Left lung (tissue), 10 donors: ENCODE measurements around the gene PTPRS. TPM values are rescaled to one million over a fixed set of nuclear protein-coding genes. Genes with fewer than 3 reads are reported as not detected.

Experiments used
- ATAC-seq: fragments of 200-7000 bp; cut with Tn5 transposase; one replicate; pipeline ENCODE4 v1.9.1; 2020; ENCODE audit warnings: moderate library complexity
- DNase-seq, 4 donors: peaks; one replicate each; pipeline ENCODE4 v3.0.0-alpha.2; 2013 to 2020
- H3K27ac ChIP-seq, 2 donors: fragments of 200-600 bp; sonication (generic) in 1 of 2; one replicate each; pipeline versions ENCODE4 v1.5.0 to v1.8.0; 2020 to 2021
- H3K27me3 ChIP-seq, 2 donors: fragments of 200-600 bp; sonication (generic) in 1 of 2; one replicate each; pipeline versions ENCODE4 v1.5.0 to v1.8.0; 2020 to 2021
- H3K36me3 ChIP-seq, 2 donors: fragments of 200-600 bp; sonication (generic) in 1 of 2; one replicate each; pipeline versions ENCODE4 v1.5.0 to v1.8.0; 2020 to 2021
- H3K4me1 ChIP-seq, 2 donors: fragments of 200-600 bp; one replicate each; pipeline ENCODE4 v1.8.0; 2021
- H3K4me3 ChIP-seq, 2 donors: fragments of 200-600 bp; sonication (generic) in 1 of 2; one replicate each; pipeline versions ENCODE4 v1.5.0 to v1.8.0; 2020 to 2021; ENCODE audit warnings: mild to moderate bottlenecking in 1 of 2
- H3K9me3 ChIP-seq, 2 donors: fragments of 200-600 bp; sonication (generic) in 1 of 2; one replicate each; pipeline versions ENCODE4 v1.5.0 to v1.8.0; 2020 to 2021
- intact Hi-C, 2 donors: fragments of 100-400 bp; cut with DNase I; formaldehyde crosslinking; loops; one replicate each; pipeline versions ENCODE4 v1.11.2 to v1.14.2; 2022
- polyA plus RNA-seq, 6 donors: library from polyadenylated mRNA; unstranded; fragments of 120-200 nt; gene quantifications; one replicate each; pipeline ENCODE4 v1.2.1, GENCODE V29; 2013; ENCODE audit not compliant: insufficient read length in 6 of 6
- total RNA-seq, 2 donors: library from RNA; stranded (reverse); fragmentation: NEBNext Ultra II Directional; extraction: Animal tissue kit (Norgen Biotek cat#: 25700); gene quantifications; one replicate each; pipeline ENCODE4 v1.2.1, GENCODE V29; 2021
- TF ChIP-seq, protein P1 (sequence below), 2 donors: fragments of 200-600 bp; sonication (generic) in 1 of 2; IDR thresholded peaks; one replicate each; pipeline versions ENCODE4 v1.5.0 to v1.8.0; 2021; ENCODE audit warnings: antibody characterized with exemption in 2 of 2
- donor health status: DM: no; HTN: yes; CAD: no.
- donor health status: DM: no; HTN: no; CAD: no.

Gene PTPRS
- total and polyA plus RNA-seq, 8 donors = 61.7 to 97.9 (median 75.3) TPM

DNA sequence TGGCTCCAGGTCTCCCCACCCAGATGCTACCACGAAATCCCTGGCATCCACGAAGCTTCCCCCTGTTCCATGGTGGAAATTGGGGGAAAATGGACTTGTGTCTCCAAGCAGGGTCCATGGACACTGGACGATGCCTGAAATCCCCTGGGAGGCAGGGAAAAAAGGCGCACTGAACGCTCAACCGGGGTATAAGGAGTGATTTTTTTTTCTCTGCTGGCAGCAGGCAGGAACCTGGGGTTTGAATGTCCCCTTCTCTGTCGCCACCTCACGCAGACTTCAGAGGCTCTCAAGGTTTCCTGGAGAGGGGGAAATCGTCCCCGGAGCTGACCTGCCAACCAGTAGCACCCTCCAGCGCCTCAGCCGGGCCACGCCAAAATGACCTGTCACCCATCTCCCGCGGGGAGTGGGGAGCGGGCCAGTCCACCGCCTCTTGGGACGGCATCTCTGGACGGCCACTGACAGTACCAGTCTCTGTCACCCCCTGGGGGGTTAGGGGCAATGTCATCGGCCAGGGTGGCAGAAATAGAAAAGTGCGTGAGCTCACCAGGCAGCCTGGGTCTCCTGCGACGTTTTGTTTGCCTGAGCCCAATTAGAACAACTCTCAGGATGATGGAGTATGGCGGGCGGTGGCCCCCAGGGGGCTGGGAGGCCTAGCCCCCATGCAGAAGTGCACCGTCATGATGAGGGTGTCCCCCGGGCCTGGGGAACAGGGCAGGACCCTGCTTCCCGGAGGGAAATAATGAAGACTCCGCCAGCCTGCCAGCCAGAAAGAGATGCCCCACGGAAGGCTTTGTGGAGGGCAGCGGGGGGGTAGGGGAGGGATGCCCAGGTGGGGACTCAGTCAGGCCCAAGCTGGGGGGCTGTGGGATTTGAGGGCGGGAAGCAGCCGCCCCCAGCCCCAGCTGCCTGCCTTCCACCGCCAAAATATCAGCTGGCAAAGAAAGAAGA lies 2.6 kb downstream of the PTPRS start:
- DNase-seq (peak in 1 of 4 donors; percentile 69), ATAC-seq (no peak)
- H3K36me3 ChIP-seq = no peaks in the 10 kb centered on the region
- TF ChIP-seq, protein P1, sequence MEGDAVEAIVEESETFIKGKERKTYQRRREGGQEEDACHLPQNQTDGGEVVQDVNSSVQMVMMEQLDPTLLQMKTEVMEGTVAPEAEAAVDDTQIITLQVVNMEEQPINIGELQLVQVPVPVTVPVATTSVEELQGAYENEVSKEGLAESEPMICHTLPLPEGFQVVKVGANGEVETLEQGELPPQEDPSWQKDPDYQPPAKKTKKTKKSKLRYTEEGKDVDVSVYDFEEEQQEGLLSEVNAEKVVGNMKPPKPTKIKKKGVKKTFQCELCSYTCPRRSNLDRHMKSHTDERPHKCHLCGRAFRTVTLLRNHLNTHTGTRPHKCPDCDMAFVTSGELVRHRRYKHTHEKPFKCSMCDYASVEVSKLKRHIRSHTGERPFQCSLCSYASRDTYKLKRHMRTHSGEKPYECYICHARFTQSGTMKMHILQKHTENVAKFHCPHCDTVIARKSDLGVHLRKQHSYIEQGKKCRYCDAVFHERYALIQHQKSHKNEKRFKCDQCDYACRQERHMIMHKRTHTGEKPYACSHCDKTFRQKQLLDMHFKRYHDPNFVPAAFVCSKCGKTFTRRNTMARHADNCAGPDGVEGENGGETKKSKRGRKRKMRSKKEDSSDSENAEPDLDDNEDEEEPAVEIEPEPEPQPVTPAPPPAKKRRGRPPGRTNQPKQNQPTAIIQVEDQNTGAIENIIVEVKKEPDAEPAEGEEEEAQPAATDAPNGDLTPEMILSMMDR (IDR thresholded peaks at IDR 0.05) = no peak
- intact Hi-C loops = no loop called here
- H3K27me3 ChIP-seq = peaks cover 36 to 99% of the 10 kb centered on the region in 2 donors
- H3K27ac ChIP-seq = no peak overlapping the region
- H3K9me3 ChIP-seq = no peaks in the 10 kb centered on the region
- no peak overlapping the region for H3K4me3 ChIP-seq
- peaks cover 0 to 13% of the 10 kb centered on the region in 2 donors for H3K4me1 ChIP-seq

DNA sequence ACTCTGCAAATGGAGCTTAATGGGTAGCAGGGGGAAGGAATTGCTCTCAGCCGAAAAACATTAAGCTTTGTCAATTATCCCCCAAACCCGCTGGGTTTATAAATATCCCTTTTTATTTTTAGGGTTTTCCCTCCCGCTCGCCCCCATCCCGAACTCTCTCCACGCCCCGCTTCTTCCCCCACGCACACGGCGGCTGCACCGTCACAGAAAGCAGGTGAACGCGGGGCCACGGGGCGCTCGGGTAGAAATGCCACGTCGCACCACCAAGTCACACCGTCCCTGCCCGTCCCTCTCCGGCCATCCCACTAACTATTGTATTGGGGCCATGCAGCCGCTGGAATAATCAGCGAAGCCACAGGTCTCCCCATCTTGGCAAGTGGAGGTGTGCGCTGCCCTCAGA lies 3.5 kb downstream of the PTPRS start:
- H3K27me3 ChIP-seq = peaks cover 36 to 96% of the 10 kb centered on the region in 2 donors
- H3K4me3 ChIP-seq = no peak overlapping the region
- no peaks in the 10 kb centered on the region for H3K9me3 ChIP-seq
- no peak for DNase-seq
- peaks cover 0 to 13% of the 10 kb centered on the region in 2 donors for H3K4me1 ChIP-seq
- ATAC-seq = no peak
- intact Hi-C loops = no loop called here
- no peak overlapping the region for H3K27ac ChIP-seq
- H3K36me3 ChIP-seq = no peaks in the 10 kb centered on the region
- TF ChIP-seq, protein P1 (IDR thresholded peaks at IDR 0.05) = no peak

DNA sequence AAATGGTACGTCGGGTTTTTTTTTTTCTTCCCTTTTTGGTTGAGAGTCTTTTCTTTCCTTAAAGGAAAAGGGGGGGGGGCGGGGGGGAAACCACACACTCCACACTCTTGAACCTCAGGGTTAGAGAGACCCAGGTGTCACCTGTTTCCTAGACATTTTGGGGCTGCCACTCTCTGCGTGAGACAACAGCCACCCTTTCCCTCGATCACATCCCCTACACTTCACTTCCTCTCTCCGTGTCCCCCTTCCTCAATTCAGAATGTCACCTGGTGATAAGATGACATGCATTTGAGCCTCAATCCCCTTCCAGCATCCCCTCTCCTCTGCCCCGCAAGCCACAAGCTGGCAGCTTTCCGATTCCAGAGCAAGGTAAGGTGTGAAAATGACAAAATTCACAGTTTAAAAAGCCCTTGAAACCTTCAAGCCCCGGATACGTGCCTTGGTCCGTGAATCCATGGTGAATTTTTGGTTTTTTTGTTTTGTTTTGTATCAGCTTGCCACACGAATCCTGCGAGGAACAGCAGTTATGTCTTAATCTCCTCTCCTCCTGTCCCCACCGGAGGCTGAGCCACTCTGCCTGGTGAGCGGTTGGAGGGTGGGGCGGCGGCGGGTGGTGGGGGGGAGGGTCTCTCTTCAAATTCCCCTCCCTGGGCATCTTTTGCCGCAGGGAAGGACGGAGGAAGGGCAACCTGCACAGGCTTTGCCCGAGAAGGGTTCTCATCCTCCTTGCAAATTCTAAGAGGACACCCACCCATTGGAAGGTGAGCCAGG lies 4.2 kb downstream of the PTPRS start:
- Histone ChIP-seq H3K27ac (no peak overlapping the region), H3K27me3 (peaks cover 36 to 89% of the 10 kb centered on the region in 2 donors), H3K4me3 (no peak overlapping the region), H3K4me1 (peaks cover 0 to 13% of the 10 kb centered on the region in 2 donors), H3K9me3 (no peaks in the 10 kb centered on the region), H3K36me3 (no peaks in the 10 kb centered on the region)
- TF ChIP-seq, protein P1 (IDR thresholded peaks at IDR 0.05) = no peak
- intact Hi-C loops = no loop called here
- no peak for ATAC-seq
- no peak for DNase-seq

DNA sequence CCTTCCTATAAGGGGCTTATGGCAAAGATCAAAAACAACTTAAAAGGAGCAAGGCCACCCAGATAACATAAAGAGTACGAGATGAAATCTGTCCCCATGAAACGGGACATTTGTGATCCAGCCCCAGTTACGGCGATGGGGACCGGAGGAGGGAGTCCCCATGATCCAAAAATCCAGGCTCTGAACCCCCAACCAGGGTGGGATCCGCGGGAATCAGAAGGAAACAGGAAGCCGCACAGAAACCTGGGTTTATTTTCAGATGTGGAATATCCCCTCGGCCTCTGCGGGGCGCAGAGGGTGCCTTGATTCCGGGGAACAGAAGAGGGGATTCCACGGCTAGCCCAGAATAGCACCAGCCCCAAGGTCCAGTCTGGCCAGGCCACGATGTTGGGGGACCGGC lies 5.0 kb downstream of the PTPRS start:
- Histone ChIP-seq H3K9me3 (no peaks in the 10 kb centered on the region), H3K27me3 (peaks cover 36 to 81% of the 10 kb centered on the region in 2 donors)
- TF ChIP-seq, protein P1 (IDR thresholded peaks at IDR 0.05) = no peak

More for the DNA sequence above, 5.0 kb downstream of the PTPRS start:
- DNase-seq = no peak
- no peak overlapping the region for H3K4me3 ChIP-seq
- no peak for ATAC-seq
- peaks cover 0 to 13% of the 10 kb centered on the region in 2 donors for H3K4me1 ChIP-seq
- no peaks in the 10 kb centered on the region for H3K36me3 ChIP-seq
- H3K27ac ChIP-seq = no peak overlapping the region
- intact Hi-C loops = no loop called here
